Kidney (tissue), 14 donors: Measurements from ENCODE around the gene HDAC9. TPM values are rescaled to one million over a fixed set of nuclear protein-coding genes. Genes with fewer than 3 reads are reported as not detected.
A peak's percentile ranks its signal among the peaks of the same experiment; 100 is the strongest.

ENCODE experiments used
- DNase-seq, 5 donors: peaks; one replicate each; pipeline ENCODE4 v3.0.0-alpha.2; 2013 to 2020
- FAIRE-seq: peaks from 2 replicates; lab custom pipeline; 2012; peaks lifted over from hg19 to GRCh38; lab: Jason Lieb, UNC
- H3K27ac ChIP-seq, 2 donors: one replicate each; pipeline ENCODE4 v1.7.0; 2013; ENCODE audit warnings: low read depth in 2 of 2, low read length in 2 of 2, inconsistent platforms in 1 of 2
- H3K27me3 ChIP-seq: one replicate; pipeline ENCODE4 v1.7.1; 2013; ENCODE audit warnings: low read length, inconsistent platforms; ENCODE audit not compliant: control insufficient read depth, insufficient read depth
- H3K36me3 ChIP-seq, 3 donors: one replicate each; pipeline versions ENCODE4 v1.7.0 to v1.7.1; 2013; ENCODE audit warnings: low read length in 3 of 3, control low read depth in 1 of 3, inconsistent platforms in 1 of 3; ENCODE audit not compliant: insufficient read depth in 3 of 3, control insufficient read depth in 2 of 3
- H3K4me1 ChIP-seq, 3 donors: one replicate each; pipeline versions ENCODE4 v1.7.0 to v1.7.1; 2013; ENCODE audit warnings: low read length in 3 of 3, inconsistent platforms in 1 of 3, low read depth in 1 of 3; ENCODE audit not compliant: control insufficient read depth in 2 of 3, insufficient read depth in 2 of 3
- H3K4me3 ChIP-seq, 3 donors: one replicate each; pipeline versions ENCODE4 v1.7.0 to v1.8.1; 2013; ENCODE audit warnings: low read length in 3 of 3, control low read depth in 1 of 3, inconsistent platforms in 1 of 3
- H3K9ac ChIP-seq, 3 donors: one replicate each; pipeline versions ENCODE4 v1.7.0 to v1.7.1; 2013; ENCODE audit warnings: low read length in 3 of 3, control low read depth in 1 of 3, inconsistent platforms in 1 of 3
- H3K9me3 ChIP-seq, 3 donors: one replicate each; pipeline versions ENCODE4 v1.7.0 to v1.7.1; 2013; ENCODE audit warnings: low read length in 3 of 3, control low read depth in 1 of 3, inconsistent platforms in 1 of 3; ENCODE audit not compliant: control insufficient read depth in 2 of 3, insufficient read depth in 1 of 3
- intact Hi-C: fragments of 100-400 bp; cut with DNase I; formaldehyde crosslinking; loops from one replicate; pipeline ENCODE4 v1.11.1; 2022
- polyA plus RNA-seq: library from polyadenylated mRNA; stranded (reverse); fragments of 350-450 nt; fragmentation: Illumina TruSeq; extraction: RNeasy Lipid Tissue Mini Kit (QIAGEN cat#74804); gene quantifications from one replicate; pipeline ENCODE4 v1.2.3, GENCODE V29; 2014; ENCODE audit warnings: low read depth, low replicate concordance; ENCODE audit not compliant: insufficient read depth
- total RNA-seq: library from RNA; stranded (reverse); fragmentation: NEBNext Ultra II Directional; extraction: Animal tissue kit (Norgen Biotek cat#: 25700); gene quantifications from one replicate; pipeline ENCODE4 v1.2.1, GENCODE V29; 2021
- TF ChIP-seq, protein P1 (sequence below): IDR thresholded peaks from 3 replicates; pipeline ENCODE4 v1.5.1; 2012; ENCODE audit warnings: mild to moderate bottlenecking, moderate library complexity, borderline replicate concordance; ENCODE audit not compliant: insufficient read depth; ENCODE audit errors: extremely low read depth
- donor health status: control.
- donor health status: control.
- donor health status: control.
- donor health status: control.
- donor health status: control.
- donor health status: DM: yes; HTN: yes; CAD: no.
- donor health status: Normal renal cell carcinoma (clear cell type).

HDAC9 gene
- total and polyA plus RNA-seq, 2 donors from 2014 or later = 2.1 to 22.1 TPM

DNA sequence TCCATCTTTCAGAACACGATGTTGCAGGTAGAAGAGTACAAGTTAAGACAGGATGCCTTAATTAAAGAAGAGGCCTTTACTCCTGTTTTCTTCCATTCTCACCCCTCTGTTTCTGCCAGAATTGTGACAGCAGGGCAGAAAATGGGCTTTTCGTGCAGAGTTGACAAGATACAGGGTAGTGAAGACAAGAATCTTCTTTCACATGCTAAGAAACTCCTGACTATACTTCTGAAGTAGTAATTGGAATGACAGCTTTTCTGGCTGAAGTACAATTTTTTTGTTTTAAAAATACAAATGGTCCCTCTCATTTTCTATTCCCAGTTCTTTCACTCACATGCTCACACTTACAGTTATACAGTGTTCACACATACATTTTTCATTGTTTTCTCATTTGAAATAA is 22.1 kb downstream of the HDAC9 start:
- no peak for FAIRE-seq
- intact Hi-C loops = no loop called here

DNA sequence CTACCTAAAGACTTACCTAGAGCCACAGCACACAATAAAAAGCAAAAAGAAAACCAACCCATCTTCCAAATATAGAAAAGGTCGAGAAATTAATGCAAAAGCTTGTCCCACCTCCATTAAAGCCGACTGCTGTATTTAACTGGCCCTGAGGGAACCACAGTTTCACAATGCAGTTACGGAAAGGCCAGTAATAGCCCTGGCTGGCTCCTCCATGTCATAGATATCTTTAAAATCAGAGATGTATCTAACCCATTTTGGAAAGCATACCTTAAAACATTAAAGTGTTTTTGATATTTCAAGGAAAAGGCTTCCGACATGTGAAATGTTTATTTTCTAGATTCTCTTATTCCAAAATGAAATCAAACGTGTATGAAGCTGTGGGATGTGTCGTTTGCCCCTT is 23.0 kb downstream of the HDAC9 start:
- DNase-seq = no peak
- H3K27me3 ChIP-seq = no peaks in the 10 kb centered on the region
- H3K4me1 ChIP-seq = no peaks in the 10 kb centered on the region
- no peak overlapping the region for H3K4me3 ChIP-seq
- H3K27ac ChIP-seq = no peak overlapping the region
- H3K9ac ChIP-seq = no peak overlapping the region
- intact Hi-C loops = no loop called here
- TF ChIP-seq, protein P1, sequence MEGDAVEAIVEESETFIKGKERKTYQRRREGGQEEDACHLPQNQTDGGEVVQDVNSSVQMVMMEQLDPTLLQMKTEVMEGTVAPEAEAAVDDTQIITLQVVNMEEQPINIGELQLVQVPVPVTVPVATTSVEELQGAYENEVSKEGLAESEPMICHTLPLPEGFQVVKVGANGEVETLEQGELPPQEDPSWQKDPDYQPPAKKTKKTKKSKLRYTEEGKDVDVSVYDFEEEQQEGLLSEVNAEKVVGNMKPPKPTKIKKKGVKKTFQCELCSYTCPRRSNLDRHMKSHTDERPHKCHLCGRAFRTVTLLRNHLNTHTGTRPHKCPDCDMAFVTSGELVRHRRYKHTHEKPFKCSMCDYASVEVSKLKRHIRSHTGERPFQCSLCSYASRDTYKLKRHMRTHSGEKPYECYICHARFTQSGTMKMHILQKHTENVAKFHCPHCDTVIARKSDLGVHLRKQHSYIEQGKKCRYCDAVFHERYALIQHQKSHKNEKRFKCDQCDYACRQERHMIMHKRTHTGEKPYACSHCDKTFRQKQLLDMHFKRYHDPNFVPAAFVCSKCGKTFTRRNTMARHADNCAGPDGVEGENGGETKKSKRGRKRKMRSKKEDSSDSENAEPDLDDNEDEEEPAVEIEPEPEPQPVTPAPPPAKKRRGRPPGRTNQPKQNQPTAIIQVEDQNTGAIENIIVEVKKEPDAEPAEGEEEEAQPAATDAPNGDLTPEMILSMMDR = no peak
- FAIRE-seq = no peak
- no peaks in the 10 kb centered on the region for H3K36me3 ChIP-seq
- H3K9me3 ChIP-seq = no peaks in the 10 kb centered on the region

More for the DNA sequence above, 22.1 kb downstream of the HDAC9 start:
- TF ChIP-seq, protein P1 = no peak
- Histone ChIP-seq H3K4me1 (no peaks in the 10 kb centered on the region), H3K9me3 (no peaks in the 10 kb centered on the region), H3K36me3 (no peaks in the 10 kb centered on the region), H3K27ac (no peak overlapping the region), H3K9ac (no peak overlapping the region), H3K27me3 (no peaks in the 10 kb centered on the region), H3K4me3 (no peak overlapping the region)
- DNase-seq = no peak

DNA sequence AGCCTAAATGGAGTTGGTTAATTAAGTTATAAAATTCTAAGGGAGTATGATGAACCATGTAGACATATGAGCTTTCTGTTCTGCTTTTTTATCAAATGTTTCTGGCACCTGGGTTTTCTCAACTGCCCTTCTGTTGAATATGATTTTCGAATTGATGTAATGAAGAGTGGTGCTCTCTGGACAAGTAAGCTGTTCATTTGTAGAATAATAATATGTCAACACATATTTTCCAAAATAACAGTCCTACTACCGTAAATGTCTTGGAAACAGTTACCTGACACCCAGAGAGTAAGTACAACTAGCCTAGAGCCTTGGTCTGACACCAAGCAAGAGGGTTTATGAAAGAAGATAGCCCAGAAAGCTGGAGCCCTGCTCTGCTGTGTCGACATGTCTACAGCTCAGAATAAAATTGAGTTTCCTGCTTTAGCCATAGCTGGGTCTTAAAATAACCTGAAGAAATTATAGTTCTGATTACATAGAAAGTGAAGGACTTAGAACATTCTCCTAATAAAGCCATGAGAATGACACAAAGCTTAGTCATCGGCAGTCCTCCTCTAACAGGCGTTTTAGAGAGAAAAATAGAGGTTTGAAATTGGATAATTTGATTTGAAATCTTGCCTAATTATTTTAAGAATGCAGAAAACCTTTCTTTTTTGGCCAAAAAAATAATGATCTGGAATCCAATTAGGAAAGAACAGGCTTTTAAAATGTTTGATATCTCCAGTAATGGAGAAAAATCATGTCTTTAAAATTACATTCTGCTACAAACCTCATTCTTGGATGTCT is 25.1 kb downstream of the HDAC9 start:
- no peaks in the 10 kb centered on the region for H3K27me3 ChIP-seq
- TF ChIP-seq, protein P1 = no peak
- no peaks in the 10 kb centered on the region for H3K4me1 ChIP-seq
- no peak overlapping the region for H3K9ac ChIP-seq
- no peak overlapping the region for H3K4me3 ChIP-seq
- H3K36me3 ChIP-seq = no peaks in the 10 kb centered on the region
- no peak for DNase-seq
- no peaks in the 10 kb centered on the region for H3K9me3 ChIP-seq
- H3K27ac ChIP-seq = no peak overlapping the region
- intact Hi-C loops = no loop called here
- peak; percentile 62 for FAIRE-seq
